Mesothelial cell of epicardium (in vitro differentiated cells): ENCODE results near the gene HOMER1. TPM values are rescaled to one million over a fixed set of nuclear protein-coding genes. Genes with fewer than 3 reads are reported as not detected.

ENCODE experiments used
- DNase-seq, 2 experiments: peaks; one replicate each; pipeline ENCODE4 v3.0.0; 2021; ENCODE audit warnings: low spot score in 2 of 2; ENCODE audit not compliant: unreplicated experiment in 2 of 2
- H3K27ac Mint-ChIP-seq: 2 replicates; pipeline ENCODE4 v1.8.0; 2021; ENCODE audit warnings: mixed read lengths
- H3K27me3 Mint-ChIP-seq: 2 replicates; pipeline ENCODE4 v1.8.0; 2021; ENCODE audit warnings: low read depth, mixed read lengths
- H3K36me3 Mint-ChIP-seq: 2 replicates; pipeline ENCODE4 v1.8.0; 2021; ENCODE audit warnings: mixed read lengths
- H3K4me1 Mint-ChIP-seq: 2 replicates; pipeline ENCODE4 v1.8.0; 2021; ENCODE audit warnings: mixed read lengths
- H3K4me3 Mint-ChIP-seq: 2 replicates; pipeline ENCODE4 v1.8.0; 2021; ENCODE audit warnings: mild to moderate bottlenecking, moderate library complexity, mixed read lengths
- H3K9me3 Mint-ChIP-seq: 2 replicates; pipeline ENCODE4 v1.8.0; 2021; ENCODE audit warnings: mixed read lengths
- total RNA-seq: library from RNA; stranded (reverse); gene quantifications from 3 replicates; pipeline ENCODE4 v1.2.1, GENCODE V29; 2021
- TF ChIP-seq, protein P1 (sequence below): fragments of 200-600 bp; sonication (generic); IDR thresholded peaks from one replicate; pipeline ENCODE4 v1.5.0; 2021; ENCODE audit warnings: antibody characterized with exemption; ENCODE audit not compliant: unreplicated experiment

HOMER1 gene
- total RNA-seq, 1 donor from 2014 or later = 21.6 TPM

DNA sequence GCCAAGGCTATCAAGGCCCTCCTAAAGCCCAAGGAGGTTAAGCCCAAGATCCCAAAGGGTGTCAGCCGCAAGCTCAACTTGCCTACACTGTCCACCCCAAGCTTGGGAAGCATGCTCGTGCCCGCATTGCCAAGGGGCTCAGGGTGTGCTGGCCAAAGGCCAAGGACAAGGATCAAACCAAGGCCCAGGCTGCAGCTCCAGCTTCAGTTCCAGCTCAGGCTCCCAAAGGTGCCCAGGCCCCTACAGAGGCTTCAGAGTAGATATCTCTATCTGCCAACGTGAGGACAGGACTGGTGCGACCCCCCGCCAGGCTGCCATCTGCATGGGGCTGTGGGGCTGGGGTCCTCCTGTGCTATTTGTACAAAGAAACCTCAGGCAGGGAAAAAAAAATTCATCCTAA lies 3.3 kb downstream of the HOMER1 start:
- DNase-seq = no peak
- H3K9me3 Mint-ChIP-seq = no peaks in the 10 kb centered on the region
- TF ChIP-seq, protein P1, sequence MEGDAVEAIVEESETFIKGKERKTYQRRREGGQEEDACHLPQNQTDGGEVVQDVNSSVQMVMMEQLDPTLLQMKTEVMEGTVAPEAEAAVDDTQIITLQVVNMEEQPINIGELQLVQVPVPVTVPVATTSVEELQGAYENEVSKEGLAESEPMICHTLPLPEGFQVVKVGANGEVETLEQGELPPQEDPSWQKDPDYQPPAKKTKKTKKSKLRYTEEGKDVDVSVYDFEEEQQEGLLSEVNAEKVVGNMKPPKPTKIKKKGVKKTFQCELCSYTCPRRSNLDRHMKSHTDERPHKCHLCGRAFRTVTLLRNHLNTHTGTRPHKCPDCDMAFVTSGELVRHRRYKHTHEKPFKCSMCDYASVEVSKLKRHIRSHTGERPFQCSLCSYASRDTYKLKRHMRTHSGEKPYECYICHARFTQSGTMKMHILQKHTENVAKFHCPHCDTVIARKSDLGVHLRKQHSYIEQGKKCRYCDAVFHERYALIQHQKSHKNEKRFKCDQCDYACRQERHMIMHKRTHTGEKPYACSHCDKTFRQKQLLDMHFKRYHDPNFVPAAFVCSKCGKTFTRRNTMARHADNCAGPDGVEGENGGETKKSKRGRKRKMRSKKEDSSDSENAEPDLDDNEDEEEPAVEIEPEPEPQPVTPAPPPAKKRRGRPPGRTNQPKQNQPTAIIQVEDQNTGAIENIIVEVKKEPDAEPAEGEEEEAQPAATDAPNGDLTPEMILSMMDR = no peak
- peak overlapping the region; percentile 91 for H3K4me3 Mint-ChIP-seq
- H3K4me1 Mint-ChIP-seq = peaks cover 60% of the 10 kb centered on the region
- H3K27me3 Mint-ChIP-seq = no peaks in the 10 kb centered on the region
- no peak overlapping the region for H3K27ac Mint-ChIP-seq
- no peaks in the 10 kb centered on the region for H3K36me3 Mint-ChIP-seq

DNA sequence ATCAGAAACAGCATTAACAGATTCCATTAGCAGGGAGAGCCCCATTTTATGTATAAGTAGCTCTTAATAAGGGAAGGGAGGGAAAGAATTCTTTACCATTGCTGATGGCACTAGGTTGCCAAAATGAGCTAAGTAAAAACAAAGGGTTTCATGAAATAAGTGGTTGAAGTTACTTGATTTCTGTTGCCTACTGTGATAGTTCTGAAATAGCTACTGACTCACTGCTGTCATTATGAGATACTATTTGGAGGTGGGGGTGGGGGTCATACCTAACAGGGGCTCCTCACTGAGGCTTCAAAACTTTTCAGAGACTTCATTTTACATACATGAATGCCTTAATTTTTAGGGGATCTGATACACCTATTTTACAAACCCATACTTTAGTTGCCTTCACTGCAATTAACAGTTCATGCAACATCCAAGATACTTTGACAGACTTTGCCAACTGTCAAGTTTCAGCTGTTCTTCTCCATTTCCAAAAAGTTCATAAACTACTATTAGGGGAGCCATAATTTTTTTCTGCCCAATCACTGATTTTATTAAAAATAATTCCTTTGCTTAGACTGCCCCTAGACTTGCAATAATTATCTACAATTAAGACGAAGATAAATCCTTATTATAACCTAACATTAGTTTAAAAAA lies 4.6 kb downstream of the HOMER1 start:
- Mint-ChIP-seq H3K4me1 (peaks cover 59% of the 10 kb centered on the region), H3K9me3 (no peaks in the 10 kb centered on the region), H3K27me3 (no peaks in the 10 kb centered on the region), H3K4me3 (peak overlapping the region; percentile 10), H3K36me3 (no peaks in the 10 kb centered on the region), H3K27ac (no peak overlapping the region)
- TF ChIP-seq, protein P1 = no peak
- DNase-seq = no peak

DNA sequence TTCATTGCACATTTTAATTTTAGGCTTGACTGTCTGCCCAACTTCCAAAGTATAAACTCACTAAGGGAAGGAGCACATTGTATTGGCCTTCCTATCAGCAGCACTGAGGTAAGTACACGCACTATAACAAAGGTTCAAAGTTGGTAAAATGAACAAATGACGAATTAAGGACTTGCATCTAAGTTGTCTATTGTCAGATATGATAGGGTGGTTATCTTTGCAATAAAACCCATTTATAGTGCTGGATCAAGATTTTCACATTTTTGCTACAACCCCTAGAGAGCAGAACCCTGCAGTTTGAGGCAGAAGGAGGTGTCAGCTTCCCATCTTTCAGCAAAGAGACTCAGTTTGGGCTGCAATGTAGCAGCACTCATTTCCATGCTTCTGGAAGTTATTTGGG lies 5.1 kb downstream of the HOMER1 start:
- no peak for DNase-seq
- Mint-ChIP-seq H3K36me3 (no peaks in the 10 kb centered on the region), H3K27ac (no peak overlapping the region), H3K4me3 (peak overlapping the region; percentile 4), H3K4me1 (peaks cover 64% of the 10 kb centered on the region), H3K9me3 (no peaks in the 10 kb centered on the region), H3K27me3 (no peaks in the 10 kb centered on the region)
- TF ChIP-seq, protein P1 = no peak

DNA sequence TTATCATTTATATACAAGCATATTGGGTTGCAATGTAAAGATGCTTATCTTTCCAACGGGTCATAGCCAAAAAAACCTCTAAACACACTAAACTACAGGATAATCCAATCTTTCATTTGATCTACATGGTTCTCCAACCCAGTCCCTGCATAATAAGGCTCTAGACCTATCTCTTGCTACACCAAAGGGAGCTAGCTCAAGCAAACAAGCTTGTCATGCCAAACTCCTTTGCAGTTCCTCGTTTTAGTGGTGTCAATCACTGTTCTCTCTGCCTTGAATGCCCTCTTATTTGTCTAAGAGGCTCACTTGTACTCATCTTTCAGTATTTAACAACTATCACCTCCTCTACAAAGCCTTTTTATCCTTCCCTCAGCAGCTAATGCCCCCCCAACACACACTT lies 5.6 kb downstream of the HOMER1 start:
- Mint-ChIP-seq H3K36me3 (no peaks in the 10 kb centered on the region), H3K27ac (no peak overlapping the region), H3K27me3 (no peaks in the 10 kb centered on the region), H3K9me3 (no peaks in the 10 kb centered on the region), H3K4me1 (peaks cover 67% of the 10 kb centered on the region), H3K4me3 (no peak overlapping the region)
- no peak for DNase-seq
- TF ChIP-seq, protein P1 = no peak

DNA sequence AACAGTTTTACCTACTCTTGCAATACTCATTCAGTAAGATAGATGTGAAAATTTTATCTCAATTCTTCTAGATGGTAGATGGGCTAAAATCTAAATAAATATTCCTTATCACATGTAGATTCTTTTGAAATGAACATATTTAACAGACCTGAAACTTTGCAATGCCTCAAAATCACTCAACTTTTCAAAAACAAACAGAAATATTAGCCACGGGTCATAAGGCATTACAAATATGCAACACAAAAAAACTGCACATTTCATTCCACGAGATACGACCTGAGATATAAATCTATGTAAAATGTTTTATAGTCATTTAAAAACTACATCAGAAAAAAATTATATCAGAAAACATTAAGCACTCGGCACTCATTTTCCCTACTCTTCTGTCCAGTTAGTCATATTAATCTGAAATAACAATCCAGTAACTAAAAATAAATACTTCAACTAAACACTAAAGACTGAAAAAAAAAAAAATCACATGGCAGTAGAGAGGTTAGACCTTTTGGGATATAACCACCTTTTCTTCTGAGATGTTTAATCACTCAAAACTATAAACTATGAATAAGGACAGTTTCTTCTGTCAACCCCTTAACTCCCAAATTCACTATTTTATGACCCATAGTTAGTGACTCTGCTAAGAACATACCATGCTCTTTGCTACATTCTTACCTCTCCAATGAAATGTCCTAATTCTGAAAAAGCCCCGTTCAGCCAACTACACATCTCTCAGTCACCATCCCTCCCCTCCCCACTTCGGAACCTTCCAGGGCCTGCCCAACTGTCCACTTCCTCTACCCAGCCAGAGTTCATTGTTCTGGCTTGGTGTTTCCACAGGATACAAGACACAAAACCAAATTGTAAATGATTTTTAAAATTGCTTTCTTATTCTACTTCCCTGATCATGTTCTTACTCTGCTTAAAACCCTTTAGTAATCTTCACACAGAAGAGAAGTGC lies 6.4 kb downstream of the HOMER1 start:
- peaks cover 64% of the 10 kb centered on the region for H3K4me1 Mint-ChIP-seq
- TF ChIP-seq, protein P1 = no peak
- H3K36me3 Mint-ChIP-seq = no peaks in the 10 kb centered on the region
- peak overlapping the region; percentile 26 for H3K27ac Mint-ChIP-seq
- no peak for DNase-seq
- H3K4me3 Mint-ChIP-seq = no peak overlapping the region
- no peaks in the 10 kb centered on the region for H3K27me3 Mint-ChIP-seq
- H3K9me3 Mint-ChIP-seq = no peaks in the 10 kb centered on the region
